KMS-11 (cell line): Measurements from ENCODE around the gene ATXN7L1.

ENCODE experiments used
- H2AFZ ChIP-seq: fragments of 200-600 bp; sonication (generic); 2 replicates; pipeline ENCODE4 v1.6.1; 2016; ENCODE audit warnings: antibody characterized with exemption, mixed run types, low read depth
- H3K27ac ChIP-seq: fragments of 200-600 bp; sonication (generic); 2 replicates; pipeline ENCODE4 v1.6.1; 2016; ENCODE audit warnings: mild to moderate bottlenecking, mixed run types
- H3K27me3 ChIP-seq: fragments of 200-600 bp; sonication (generic); 2 replicates; pipeline ENCODE4 v1.6.1; 2017; ENCODE audit warnings: mild to moderate bottlenecking, low read depth, mixed run types, moderate library complexity; ENCODE audit not compliant: insufficient read depth
- H3K36me3 ChIP-seq: fragments of 200-600 bp; sonication (generic); 2 replicates; pipeline ENCODE4 v1.6.1; 2017; ENCODE audit warnings: mild to moderate bottlenecking, mixed run types; ENCODE audit not compliant: insufficient read depth
- H3K4me1 ChIP-seq: fragments of 200-600 bp; sonication (generic); 2 replicates; pipeline ENCODE4 v1.6.1; 2016; ENCODE audit warnings: mild to moderate bottlenecking, low read depth, mixed run types; ENCODE audit not compliant: poor library complexity, severe bottlenecking
- H3K4me2 ChIP-seq: fragments of 200-600 bp; sonication (generic); 2 replicates; pipeline ENCODE4 v1.7.0; 2016; ENCODE audit warnings: mild to moderate bottlenecking, mixed run types
- H3K4me3 ChIP-seq: fragments of 200-600 bp; sonication (generic); IDR thresholded peaks from 2 replicates; pipeline ENCODE4 v1.6.1; 2017; ENCODE audit warnings: low read depth, low read length, mixed read lengths; ENCODE audit not compliant: insufficient read depth
- H3K79me2 ChIP-seq: fragments of 200-600 bp; sonication (generic); 2 replicates; pipeline ENCODE4 v1.6.1; 2016; ENCODE audit warnings: low read depth, mixed run types; ENCODE audit not compliant: insufficient read depth
- H3K9ac ChIP-seq: fragments of 200-600 bp; sonication (generic); 2 replicates; pipeline ENCODE4 v1.6.1; 2016; ENCODE audit warnings: mild to moderate bottlenecking, mixed run types
- H4K20me1 ChIP-seq: fragments of 200-600 bp; sonication (generic); 2 replicates; pipeline ENCODE4 v1.6.1; 2016; ENCODE audit warnings: mild to moderate bottlenecking, mixed run types; ENCODE audit not compliant: insufficient read depth
- TF ChIP-seq, protein P1 (sequence below): fragments of 200-600 bp; sonication (generic); conservative IDR thresholded peaks from 2 replicates; pipeline ENCODE4 v1.6.1; 2017; ENCODE audit warnings: low read depth, mild to moderate bottlenecking, antibody characterized with exemption, low read length, moderate library complexity, mixed read lengths

ATXN7L1 gene

DNA sequence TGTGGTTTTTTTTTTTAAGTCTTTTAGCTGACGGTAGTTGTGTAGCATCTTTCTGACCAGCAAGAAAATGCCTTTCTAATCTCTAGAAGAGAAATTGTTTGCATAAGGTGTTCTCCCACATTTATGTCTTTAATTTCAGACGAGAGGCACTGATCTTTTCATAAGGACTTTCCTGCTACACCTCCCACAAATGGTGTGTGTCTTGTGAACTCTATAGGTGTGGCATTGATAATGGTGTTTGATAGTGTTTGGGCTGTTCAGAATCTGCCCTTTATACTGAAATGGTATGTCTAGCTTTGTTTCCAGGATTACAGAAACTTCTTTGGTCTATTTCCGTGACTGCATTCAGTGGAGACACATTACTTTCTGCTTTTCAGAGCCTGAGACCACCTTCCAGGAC is 21.6 kb upstream of the ATXN7L1 start:
- Histone ChIP-seq H3K79me2 (no peaks in the 10 kb centered on the region), H4K20me1 (no peaks in the 10 kb centered on the region), H3K27ac (no peak overlapping the region), H3K4me1 (no peaks in the 10 kb centered on the region), H3K4me2 (no peak overlapping the region), H3K36me3 (no peaks in the 10 kb centered on the region), H3K27me3 (no peaks in the 10 kb centered on the region), H3K4me3 (no peak overlapping the region), H2AFZ (no peak overlapping the region), H3K9ac (no peak overlapping the region)
- TF ChIP-seq, protein P1, sequence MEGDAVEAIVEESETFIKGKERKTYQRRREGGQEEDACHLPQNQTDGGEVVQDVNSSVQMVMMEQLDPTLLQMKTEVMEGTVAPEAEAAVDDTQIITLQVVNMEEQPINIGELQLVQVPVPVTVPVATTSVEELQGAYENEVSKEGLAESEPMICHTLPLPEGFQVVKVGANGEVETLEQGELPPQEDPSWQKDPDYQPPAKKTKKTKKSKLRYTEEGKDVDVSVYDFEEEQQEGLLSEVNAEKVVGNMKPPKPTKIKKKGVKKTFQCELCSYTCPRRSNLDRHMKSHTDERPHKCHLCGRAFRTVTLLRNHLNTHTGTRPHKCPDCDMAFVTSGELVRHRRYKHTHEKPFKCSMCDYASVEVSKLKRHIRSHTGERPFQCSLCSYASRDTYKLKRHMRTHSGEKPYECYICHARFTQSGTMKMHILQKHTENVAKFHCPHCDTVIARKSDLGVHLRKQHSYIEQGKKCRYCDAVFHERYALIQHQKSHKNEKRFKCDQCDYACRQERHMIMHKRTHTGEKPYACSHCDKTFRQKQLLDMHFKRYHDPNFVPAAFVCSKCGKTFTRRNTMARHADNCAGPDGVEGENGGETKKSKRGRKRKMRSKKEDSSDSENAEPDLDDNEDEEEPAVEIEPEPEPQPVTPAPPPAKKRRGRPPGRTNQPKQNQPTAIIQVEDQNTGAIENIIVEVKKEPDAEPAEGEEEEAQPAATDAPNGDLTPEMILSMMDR = no peak

DNA sequence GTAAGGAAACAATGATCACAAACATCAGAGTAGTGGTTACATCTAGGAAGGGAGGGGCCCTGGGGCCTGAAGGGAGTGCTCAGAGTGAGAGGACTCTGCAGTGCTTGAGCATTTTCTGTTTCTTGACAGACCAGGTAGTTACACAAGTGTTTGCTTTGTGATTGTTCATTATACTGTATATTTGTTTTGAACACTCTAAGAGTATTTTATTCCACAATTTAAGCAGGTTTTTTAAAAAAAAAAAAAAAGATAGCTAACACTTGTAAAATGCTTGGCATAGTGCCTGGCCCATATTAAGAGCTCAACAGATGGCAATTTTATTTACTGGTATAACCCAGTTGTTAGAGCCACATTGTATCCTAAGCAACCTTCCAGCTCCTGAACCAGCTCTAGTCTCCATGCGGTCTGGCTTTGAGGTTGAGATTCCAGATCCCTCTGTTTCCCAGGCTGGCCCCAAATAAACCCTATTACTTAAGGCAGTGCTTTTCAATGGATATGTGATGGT is 20.1 kb upstream of the ATXN7L1 start:
- Histone ChIP-seq H3K4me2 (no peak overlapping the region), H3K27ac (no peak overlapping the region), H3K27me3 (no peaks in the 10 kb centered on the region), H3K36me3 (no peaks in the 10 kb centered on the region), H3K79me2 (no peaks in the 10 kb centered on the region), H3K9ac (no peak overlapping the region), H3K4me3 (no peak overlapping the region), H2AFZ (no peak overlapping the region), H3K4me1 (no peaks in the 10 kb centered on the region), H4K20me1 (no peaks in the 10 kb centered on the region)
- TF ChIP-seq, protein P1 = no peak

DNA sequence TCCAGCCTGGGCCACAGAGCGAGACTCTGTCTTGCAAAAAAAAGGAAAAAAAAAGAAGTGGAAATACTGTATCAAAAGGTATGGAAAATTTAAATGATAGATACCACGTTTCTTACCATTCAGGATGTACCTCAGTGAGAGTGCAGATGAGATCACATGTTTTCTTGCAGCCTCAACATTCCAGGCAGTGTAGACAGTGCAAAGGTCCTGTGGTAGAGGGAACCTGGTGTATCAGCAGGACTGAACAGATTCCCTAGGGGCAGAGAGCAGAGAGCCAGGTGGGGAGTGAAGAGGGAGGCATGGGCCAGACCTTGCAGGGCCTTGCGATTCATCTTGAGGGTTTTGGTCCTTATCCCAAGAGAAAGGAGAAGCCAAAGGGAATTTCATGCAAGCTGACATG is 17.7 kb upstream of the ATXN7L1 start:
- H2AFZ ChIP-seq = no peak overlapping the region
- no peak overlapping the region for H3K27ac ChIP-seq
- H3K9ac ChIP-seq = no peak overlapping the region
- TF ChIP-seq, protein P1 = no peak
- H3K4me2 ChIP-seq = no peak overlapping the region
- H3K4me3 ChIP-seq = no peak overlapping the region
- H3K4me1 ChIP-seq = peaks cover 10% of the 10 kb centered on the region
- H3K27me3 ChIP-seq = no peaks in the 10 kb centered on the region
- no peaks in the 10 kb centered on the region for H3K79me2 ChIP-seq
- H3K36me3 ChIP-seq = no peaks in the 10 kb centered on the region
- H4K20me1 ChIP-seq = no peaks in the 10 kb centered on the region

DNA sequence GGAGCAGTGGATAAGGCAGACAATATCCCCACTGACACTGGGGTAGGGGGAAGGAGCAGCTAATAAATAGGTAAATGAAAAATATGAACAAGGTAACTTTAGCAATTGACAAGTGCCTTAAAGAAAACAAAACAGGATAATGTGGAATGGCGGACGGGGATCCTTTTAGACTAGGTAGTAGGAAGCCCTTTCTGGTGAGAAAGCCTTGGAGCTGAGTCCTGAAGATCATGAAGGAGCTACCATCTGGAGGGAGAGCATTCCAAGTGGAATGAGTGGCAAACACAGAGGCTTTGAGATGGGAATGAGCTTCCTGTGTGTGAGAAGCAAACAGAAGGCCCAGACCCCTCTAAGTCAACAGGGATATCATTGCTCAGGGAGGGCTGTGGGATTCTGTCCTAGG is 16.0 kb upstream of the ATXN7L1 start:
- H3K27ac ChIP-seq = no peak overlapping the region
- no peak overlapping the region for H3K9ac ChIP-seq
- H3K79me2 ChIP-seq = no peaks in the 10 kb centered on the region
- TF ChIP-seq, protein P1 = no peak
- no peak overlapping the region for H3K4me3 ChIP-seq
- H3K4me1 ChIP-seq = peaks cover 10% of the 10 kb centered on the region
- no peaks in the 10 kb centered on the region for H4K20me1 ChIP-seq
- H2AFZ ChIP-seq = no peak overlapping the region
- no peaks in the 10 kb centered on the region for H3K36me3 ChIP-seq
- no peaks in the 10 kb centered on the region for H3K27me3 ChIP-seq
- no peak overlapping the region for H3K4me2 ChIP-seq
